ENCODE data around the gene MYO1E. TPM values are rescaled to one million over a fixed set of nuclear protein-coding genes. Genes with fewer than 3 reads are reported as not detected.

The MYO1E gene
- total RNA-seq, 4 donors from 2014 or later = 49.7 to 135 (median 82.2) TPM

- Histone ChIP-seq H3K36me3 (peaks cover 1 to 74% (median 17%) of the 10 kb centered on the region in 3 donors), H3K27ac (peak overlapping the region in 2 of 4 donors; percentile 41 to 48), H3K27me3 (no peaks in the 10 kb centered on the region), H3K9me3 (no peaks in the 10 kb centered on the region), H3K4me1 (peaks cover 0 to 34% (median 12%) of the 10 kb centered on the region in 3 donors), H3K4me3 (no peak overlapping the region)
- no peak for DNase-seq
- TF ChIP-seq CTCF (IDR thresholded peaks at IDR 0.05) = no peak
- no peak for TF ChIP-seq POLR2A (IDR thresholded peaks at IDR 0.05)
- WGBS, 2 donors = 76 to 79% methylated on average over 10 of the region's 10 CpGs
- intact Hi-C loops (cut with DNase I) = no loop called here
These were observed 172.8 kb downstream of the MYO1E start for GRCh38 chr15:59199626-59200465.

GRCh38 chr15:59197454-59197853 lies 175.2 kb downstream of the MYO1E start:
- peaks cover under 1 to 33% (median 16%) of the 10 kb centered on the region in 3 donors for H3K4me1 ChIP-seq
- no peak for DNase-seq
- no peak for TF ChIP-seq CTCF (IDR thresholded peaks at IDR 0.05)
- TF ChIP-seq POLR2A (IDR thresholded peaks at IDR 0.05) = no peak
- intact Hi-C loops (cut with DNase I) = no loop called here
- no peaks in the 10 kb centered on the region for H3K27me3 ChIP-seq
- no peaks in the 10 kb centered on the region for H3K9me3 ChIP-seq
- peaks cover 7 to 74% (median 10%) of the 10 kb centered on the region in 3 donors for H3K36me3 ChIP-seq
- WGBS, 2 donors = 42 to 48% methylated on average over 2 of the region's 2 CpGs
- H3K27ac ChIP-seq = peak overlapping the region in 3 of 4 donors; percentile 7 to 34 (median 23)
- H3K4me3 ChIP-seq = no peak overlapping the region

- Histone ChIP-seq H3K9me3 (no peaks in the 10 kb centered on the region), H3K27ac (no peak overlapping the region), H3K27me3 (no peaks in the 10 kb centered on the region), H3K36me3 (peaks cover 7 to 66% (median 10%) of the 10 kb centered on the region in 3 donors), H3K4me1 (peaks cover 4 to 43% (median 26%) of the 10 kb centered on the region in 3 donors), H3K4me3 (no peak overlapping the region)
- intact Hi-C loops (cut with DNase I) = no loop called here
- no peak for DNase-seq
- WGBS, 2 donors = 91 to 93% methylated on average over 2 of the region's 2 CpGs
- no peak for TF ChIP-seq POLR2A (IDR thresholded peaks at IDR 0.05)
- no peak for TF ChIP-seq CTCF (IDR thresholded peaks at IDR 0.05)
These were observed 176.3 kb downstream of the MYO1E start for GRCh38 chr15:59196416-59196815.

- peaks cover 7 to 64% (median 10%) of the 10 kb centered on the region in 3 donors for H3K36me3 ChIP-seq
- DNase-seq = no peak
- H3K9me3 ChIP-seq = no peaks in the 10 kb centered on the region
- H3K27me3 ChIP-seq = no peaks in the 10 kb centered on the region
- H3K4me1 ChIP-seq = peaks cover 4 to 38% (median 19%) of the 10 kb centered on the region in 3 donors
- no peak overlapping the region for H3K27ac ChIP-seq
- no peak for TF ChIP-seq POLR2A (IDR thresholded peaks at IDR 0.05)
- no peak for TF ChIP-seq CTCF (IDR thresholded peaks at IDR 0.05)
- H3K4me3 ChIP-seq = no peak overlapping the region
- intact Hi-C loops (cut with DNase I) = no loop called here
- 92 to 94% methylated on average over 9 to 10 of the region's 10 CpGs for WGBS, 2 donors
These were observed 177.9 kb downstream of the MYO1E start for GRCh38 chr15:59194639-59195325.

GRCh38 chr15:59191855-59192237 lies 180.8 kb downstream of the MYO1E start:
- Histone ChIP-seq H3K9me3 (no peaks in the 10 kb centered on the region), H3K4me1 (peaks cover 4 to 21% (median 14%) of the 10 kb centered on the region in 3 donors), H3K27me3 (no peaks in the 10 kb centered on the region), H3K36me3 (peaks cover 7 to 84% (median 10%) of the 10 kb centered on the region in 3 donors), H3K4me3 (no peak overlapping the region), H3K27ac (peak overlapping the region; percentile 49 to 72 (median 54))
- WGBS, 2 donors = 26 to 54% methylated on average over 6 of the region's 6 CpGs
- no peak for DNase-seq
- intact Hi-C loops (cut with DNase I) = no loop called here
- no peak for TF ChIP-seq POLR2A (IDR thresholded peaks at IDR 0.05)
- no peak for TF ChIP-seq CTCF (IDR thresholded peaks at IDR 0.05)
